GM12875 (cell line): ENCODE data around the gene ERICH3.

Experiments used
- H3K4me3 ChIP-seq: one replicate; pipeline ENCODE4 v1.5.1; 2011; ENCODE audit warnings: low read depth, low read length, control low read depth
- CTCF ChIP-seq: IDR thresholded peaks from 2 replicates; pipeline ENCODE4 v1.5.1; 2011; ENCODE audit warnings: low read depth, mild to moderate bottlenecking, control low read depth, inconsistent platforms, low read length, moderate library complexity, borderline replicate concordance; ENCODE audit not compliant: insufficient read depth

Gene ERICH3

GRCh38 chr1:74591949-74592348, 81.6 kb downstream of the ERICH3 start:
- no peak overlapping the region for H3K4me3 ChIP-seq
- TF ChIP-seq CTCF = no peak

GRCh38 chr1:74590288-74590687, 83.3 kb downstream of the ERICH3 start:
- TF ChIP-seq CTCF = no peak
- H3K4me3 ChIP-seq = no peak overlapping the region

- no peak overlapping the region for H3K4me3 ChIP-seq
- TF ChIP-seq CTCF = no peak
Observed at GRCh38 chr1:74587888-74588287, 85.7 kb downstream of the ERICH3 start.

GRCh38 chr1:74586253-74586897, 87.2 kb downstream of the ERICH3 start:
- H3K4me3 ChIP-seq = no peak overlapping the region
- no peak for TF ChIP-seq CTCF

GRCh38 chr1:74584185-74584584, 89.4 kb downstream of the ERICH3 start:
- TF ChIP-seq CTCF = no peak
- H3K4me3 ChIP-seq = no peak overlapping the region

GRCh38 chr1:74583397-74583796, 90.2 kb downstream of the ERICH3 start:
- TF ChIP-seq CTCF = no peak
- no peak overlapping the region for H3K4me3 ChIP-seq

- TF ChIP-seq CTCF = no peak
- no peak overlapping the region for H3K4me3 ChIP-seq
Observed at GRCh38 chr1:74579425-74579824, 94.2 kb downstream of the ERICH3 start.
